ENCODE measurements around the gene TAAR8.
"Not testable (repeated sequence)": the region's sequence is repeated elsewhere in the genome, so short reads cannot be mapped to it uniquely, and the experiment has no call there.

TAAR8 gene

DNA sequence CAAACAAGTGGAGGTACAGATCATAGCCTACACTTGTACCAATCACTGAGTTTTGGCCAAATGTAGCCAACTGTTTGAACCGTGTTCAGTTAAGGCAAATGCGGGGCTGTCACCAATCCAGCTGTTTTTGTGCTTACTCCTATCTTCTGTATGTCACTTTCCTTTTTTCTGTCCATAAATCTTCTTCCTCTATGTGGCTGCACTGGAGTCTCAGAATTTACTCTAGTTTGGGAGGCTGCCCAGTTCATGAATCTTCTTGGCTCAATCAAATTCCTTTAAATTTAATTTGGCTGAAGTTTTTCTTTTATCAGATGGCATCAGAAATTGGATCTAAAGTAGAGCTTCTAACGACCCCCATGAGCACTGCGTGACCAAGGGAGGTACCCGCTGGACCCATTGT is 27.8 kb upstream of the TAAR8 start:
- Histone ChIP-seq H3K36me3 (replicated peaks) (no peaks in the 10 kb centered on the region), H3K9me3 (no peaks in the 10 kb centered on the region), H3K4me1 (peaks cover 11% of the 10 kb centered on the region), H3K27me3 (ENCODE audit: low read depth) (peaks cover 13% of the 10 kb centered on the region; the same call in 1 of the 2 replicates), H3K4me3 (no peak overlapping the region)
- no peak for DNase-seq (ENCODE audit: low spot score in 2 of 2)
- in situ Hi-C loops (cut with MboI; ENCODE audit: low sequenced_read_pairs), result no loop called here

DNA sequence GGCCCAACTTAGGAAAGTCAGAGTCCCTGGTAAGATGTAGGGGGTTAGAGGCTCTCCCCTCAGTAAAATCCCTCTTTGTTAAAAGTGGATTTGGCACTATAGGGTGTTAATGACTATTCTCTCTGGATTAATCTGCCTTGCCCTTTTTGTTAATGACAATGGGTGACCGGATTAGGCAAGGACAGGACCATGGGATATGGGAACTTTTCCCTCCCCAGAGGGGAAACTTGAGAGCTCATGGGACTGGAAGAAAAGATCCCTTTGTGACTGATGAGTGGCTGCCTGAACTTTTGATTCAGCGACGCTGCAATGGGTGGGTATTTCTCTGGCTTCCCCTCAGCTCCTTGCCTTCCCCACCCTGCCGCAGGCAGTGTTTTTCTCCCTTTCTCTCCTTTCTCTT is 26.6 kb upstream of the TAAR8 start:
- DNase-seq (ENCODE audit: low spot score in 2 of 2), result peak; percentile 69 to 87
- Histone ChIP-seq H3K27me3 (ENCODE audit: low read depth) (peaks cover 13% of the 10 kb centered on the region; the same call in 1 of the 2 replicates), H3K9me3 (no peaks in the 10 kb centered on the region), H3K4me3 (no peak overlapping the region), H3K4me1 (peaks cover 11% of the 10 kb centered on the region), H3K36me3 (replicated peaks) (no peaks in the 10 kb centered on the region)
- in situ Hi-C loops (cut with MboI; ENCODE audit: low sequenced_read_pairs), result no loop called here

- DNase-seq (ENCODE audit: low spot score in 2 of 2), result no peak
- H3K9me3 ChIP-seq, result no peaks in the 10 kb centered on the region
- H3K36me3 ChIP-seq (replicated peaks), result no peaks in the 10 kb centered on the region
- peaks cover 11% of the 10 kb centered on the region for H3K4me1 ChIP-seq
- peaks cover 11% of the 10 kb centered on the region for H3K27me3 ChIP-seq (ENCODE audit: low read depth)
- in situ Hi-C loops (cut with MboI; ENCODE audit: low sequenced_read_pairs), result no loop called here
- H3K4me3 ChIP-seq, result no peak overlapping the region
These were observed 26.0 kb upstream of the TAAR8 start for GRCh38 chr6:132526461-132526860.

DNA sequence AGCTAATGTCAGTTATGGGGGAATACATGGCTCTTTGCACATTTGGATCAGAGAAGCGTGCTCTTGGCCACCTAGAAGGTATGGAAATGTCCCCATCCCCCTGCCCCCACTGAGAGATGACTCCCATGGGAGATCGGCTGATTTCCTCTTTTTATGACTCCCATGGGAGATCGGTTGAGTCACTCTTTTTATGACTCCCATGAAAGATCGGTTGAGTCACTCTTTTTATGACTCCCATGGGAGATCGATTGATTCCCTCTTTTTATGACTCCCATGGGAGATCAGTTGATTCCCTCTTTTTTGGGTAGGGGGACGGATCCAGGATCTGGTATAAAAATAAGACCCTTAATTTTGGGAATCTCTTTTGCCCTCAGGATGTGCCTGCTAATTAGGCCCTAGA is 24.7 kb upstream of the TAAR8 start:
- Histone ChIP-seq H3K4me1 (peaks cover 11% of the 10 kb centered on the region), H3K36me3 (replicated peaks) (no peaks in the 10 kb centered on the region), H3K27me3 (ENCODE audit: low read depth) (peaks cover 11% of the 10 kb centered on the region), H3K9me3 (no peaks in the 10 kb centered on the region), H3K4me3 (no peak overlapping the region)
- DNase-seq (ENCODE audit: low spot score in 2 of 2), result peak in 1 of 2 experiments; percentile 17
- in situ Hi-C loops (cut with MboI; ENCODE audit: low sequenced_read_pairs), result no loop called here

GRCh38 chr6:132530293-132530974 is 22.0 kb upstream of the TAAR8 start:
- Histone ChIP-seq H3K4me1 (peaks cover 10% of the 10 kb centered on the region), H3K27me3 (ENCODE audit: low read depth) (peaks cover 2% of the 10 kb centered on the region), H3K9me3 (no peaks in the 10 kb centered on the region), H3K4me3 (no peak overlapping the region), H3K36me3 (replicated peaks) (no peaks in the 10 kb centered on the region)
- DNase-seq (ENCODE audit: low spot score in 2 of 2), result peak; percentile 53 to 83
- in situ Hi-C loops (cut with MboI; ENCODE audit: low sequenced_read_pairs), result loop anchor here (10.0 kb wide), 1 partner anchor 234 kb away; no protein-coding TSS in a partner anchor

- not testable (repeated sequence) for H3K9me3 ChIP-seq; H3K4me3 ChIP-seq; H3K36me3 ChIP-seq (replicated peaks); H3K27me3 ChIP-seq (ENCODE audit: low read depth); H3K4me1 ChIP-seq; DNase-seq (ENCODE audit: low spot score in 2 of 2)
- in situ Hi-C loops (cut with MboI; ENCODE audit: low sequenced_read_pairs), result loop anchor here (10.0 kb wide), 1 partner anchor 230 kb away; no protein-coding TSS in a partner anchor
These were observed 17.9 kb upstream of the TAAR8 start for GRCh38 chr6:132534546-132534945.

GRCh38 chr6:132537145-132537544 is 15.3 kb upstream of the TAAR8 start:
- no peaks in the 10 kb centered on the region for H3K36me3 ChIP-seq (replicated peaks)
- H3K4me3 ChIP-seq, result no peak overlapping the region
- in situ Hi-C loops (cut with MboI; ENCODE audit: low sequenced_read_pairs), result loop anchor here (10.0 kb wide), 1 partner anchor 228 kb away; no protein-coding TSS in a partner anchor
- H3K27me3 ChIP-seq (ENCODE audit: low read depth), result peaks cover 12% of the 10 kb centered on the region
- DNase-seq (ENCODE audit: low spot score in 2 of 2), result no peak
- no peaks in the 10 kb centered on the region for H3K9me3 ChIP-seq
- no peaks in the 10 kb centered on the region for H3K4me1 ChIP-seq

DNA sequence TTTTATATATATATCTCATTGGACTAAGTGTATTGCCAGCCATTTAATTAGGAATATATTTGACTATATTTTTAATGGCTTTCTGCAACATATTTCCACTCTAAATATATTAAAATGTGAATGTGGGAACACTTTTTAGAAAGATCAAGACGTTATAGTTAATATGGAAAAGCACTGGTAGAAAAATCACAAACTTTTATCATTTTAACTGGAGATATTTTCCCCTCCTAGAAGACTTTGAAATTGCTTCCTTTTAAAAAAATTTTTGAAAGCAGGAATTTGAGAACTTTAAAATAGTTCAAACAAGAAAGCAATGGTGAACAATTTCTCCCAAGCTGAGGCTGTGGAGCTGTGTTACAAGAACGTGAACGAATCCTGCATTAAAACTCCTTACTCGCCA is 14.5 kb upstream of the TAAR8 start, which contains the start of gene TAAR9:
Gene TAAR9, plus strand, starts transcription at position 301 of the 400 bp plus-strand sequence. Its CDS starts 13 bp downstream, at position 314.
- Histone ChIP-seq H3K4me3 (no peak within 1 kb of the TSS), H3K9me3 (no peaks in the 10 kb centered on the region), H3K27me3 (ENCODE audit: low read depth) (peaks cover 18% of the 10 kb centered on the region), H3K4me1 (no peaks in the 10 kb centered on the region), H3K36me3 (replicated peaks) (no peaks in the 10 kb centered on the region)
- DNase-seq (ENCODE audit: low spot score in 2 of 2), result no peak
- in situ Hi-C loops (cut with MboI; ENCODE audit: low sequenced_read_pairs), result loop anchor here (10.0 kb wide), 1 partner anchor 227 kb away; no protein-coding TSS in a partner anchor

DNA sequence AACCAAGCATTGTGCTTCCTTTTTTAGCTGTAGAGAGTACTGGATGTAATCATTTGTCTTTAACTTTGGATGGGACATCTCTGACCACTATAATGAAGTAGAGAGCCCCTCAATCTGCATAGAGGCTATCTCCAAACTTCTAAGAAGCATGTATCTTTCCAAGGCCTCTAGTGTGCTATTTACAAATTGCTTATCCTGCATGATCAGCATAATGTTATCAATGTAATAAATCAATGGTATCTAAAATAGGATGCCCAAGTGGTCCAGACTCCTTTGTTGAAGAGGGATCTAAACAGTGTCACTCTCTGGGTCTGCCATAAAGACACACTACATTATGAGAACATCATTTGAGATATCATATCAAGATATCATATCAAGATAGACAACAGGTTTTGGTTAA is 7.6 kb upstream of the TAAR8 start:
- Histone ChIP-seq H3K27me3 (ENCODE audit: low read depth) (peaks cover 18% of the 10 kb centered on the region), H3K4me3 (no peak overlapping the region), H3K9me3 (no peaks in the 10 kb centered on the region), H3K36me3 (replicated peaks) (no peaks in the 10 kb centered on the region), H3K4me1 (no peaks in the 10 kb centered on the region)
- DNase-seq (ENCODE audit: low spot score in 2 of 2), result no peak
- in situ Hi-C loops (cut with MboI; ENCODE audit: low sequenced_read_pairs), result no loop called here

DNA sequence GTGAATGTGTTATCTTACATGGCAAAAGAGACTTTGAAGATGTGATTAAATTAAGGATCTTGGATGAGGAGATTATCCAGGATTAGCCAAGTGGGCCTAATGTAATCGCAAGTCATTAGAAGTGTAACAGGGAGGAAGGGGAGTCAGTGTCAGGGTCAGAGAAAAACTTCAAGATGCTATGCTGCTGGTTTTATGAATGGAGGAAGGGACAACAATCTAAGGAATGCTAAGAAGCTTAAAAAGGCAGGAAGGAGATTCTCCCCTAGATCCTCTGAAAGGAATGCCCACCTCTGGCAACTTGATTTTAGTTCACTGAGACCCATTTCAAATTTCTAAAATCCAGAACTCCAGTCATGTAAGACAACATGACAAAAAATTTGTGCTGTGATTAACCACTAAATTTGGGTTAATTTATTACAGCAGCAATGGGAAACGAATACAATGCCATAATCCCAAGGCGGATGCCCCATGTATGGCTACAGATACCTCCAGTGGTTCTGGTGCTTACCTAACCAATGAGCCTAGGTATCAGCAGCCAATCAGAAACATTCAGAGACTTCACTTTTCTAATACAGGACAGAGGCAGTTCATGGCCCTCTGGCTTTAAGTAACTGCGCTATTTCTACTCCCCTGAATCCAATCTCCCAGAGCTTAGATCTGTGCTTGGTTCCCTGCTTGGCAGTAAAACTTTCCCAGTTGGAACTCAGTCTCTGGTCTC is 3.6 kb upstream of the TAAR8 start:
- no peaks in the 10 kb centered on the region for H3K4me1 ChIP-seq
- in situ Hi-C loops (cut with MboI; ENCODE audit: low sequenced_read_pairs), result no loop called here
- peaks cover 2% of the 10 kb centered on the region; the same call in 1 of the 2 replicates for H3K27me3 ChIP-seq (ENCODE audit: low read depth)
- no peaks in the 10 kb centered on the region for H3K36me3 ChIP-seq (replicated peaks)
- no peaks in the 10 kb centered on the region for H3K9me3 ChIP-seq
- H3K4me3 ChIP-seq, result no peak overlapping the region
- no peak for DNase-seq (ENCODE audit: low spot score in 2 of 2)

DNA sequence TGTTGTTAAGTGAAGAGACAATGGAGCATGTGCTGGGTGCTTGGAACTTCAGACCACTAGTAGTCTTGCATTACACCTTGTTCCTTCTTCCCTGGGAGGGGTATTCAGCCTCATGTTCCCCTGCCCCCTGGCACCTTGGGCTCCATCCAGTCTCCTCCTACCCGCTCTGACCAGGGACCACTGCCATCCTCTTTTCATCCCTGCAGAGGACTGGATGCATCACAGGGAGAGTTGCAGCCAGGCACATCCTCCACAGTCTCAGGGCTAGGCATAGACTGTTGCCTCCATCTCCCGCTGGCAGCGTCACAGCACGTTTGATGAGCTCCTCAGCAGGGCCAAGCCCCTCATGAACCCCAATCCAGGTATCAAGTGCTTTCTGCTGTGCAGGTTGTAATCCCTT is 1.3 kb upstream of the TAAR8 start:
- peaks cover 8% of the 10 kb centered on the region for H3K27me3 ChIP-seq (ENCODE audit: low read depth)
- no peaks in the 10 kb centered on the region for H3K36me3 ChIP-seq (replicated peaks)
- no peak for DNase-seq (ENCODE audit: low spot score in 2 of 2)
- no peaks in the 10 kb centered on the region for H3K4me1 ChIP-seq
- no peaks in the 10 kb centered on the region for H3K9me3 ChIP-seq
- in situ Hi-C loops (cut with MboI; ENCODE audit: low sequenced_read_pairs), result no loop called here
- no peak overlapping the region for H3K4me3 ChIP-seq

DNA sequence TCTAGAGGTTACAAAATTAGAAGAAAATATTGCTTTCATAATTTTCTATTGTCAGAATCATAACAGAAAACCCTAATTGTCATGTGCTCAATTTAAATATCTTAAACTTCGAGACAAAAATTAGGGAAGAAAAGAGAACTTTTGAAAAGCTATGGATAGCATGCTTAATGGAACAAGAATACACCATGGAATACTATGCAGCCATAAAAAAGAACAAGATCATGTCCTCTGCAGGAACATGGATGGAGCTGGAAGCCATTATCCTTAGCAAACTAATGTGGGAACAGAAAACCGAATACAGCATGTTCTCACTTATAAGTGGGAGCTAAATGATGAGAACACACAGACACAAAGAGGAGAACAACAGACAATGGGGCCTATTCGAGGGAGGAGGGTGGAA is 7.6 kb downstream of the TAAR8 start:
- DNase-seq (ENCODE audit: low spot score in 2 of 2); H3K4me3 ChIP-seq; in situ Hi-C loops (cut with MboI; ENCODE audit: low sequenced_read_pairs); H3K4me1 ChIP-seq; H3K36me3 ChIP-seq (replicated peaks); H3K9me3 ChIP-seq: not testable (repeated sequence)
- peaks cover 17% of the 10 kb centered on the region; the same call in 1 of the 2 replicates for H3K27me3 ChIP-seq (ENCODE audit: low read depth)

DNA sequence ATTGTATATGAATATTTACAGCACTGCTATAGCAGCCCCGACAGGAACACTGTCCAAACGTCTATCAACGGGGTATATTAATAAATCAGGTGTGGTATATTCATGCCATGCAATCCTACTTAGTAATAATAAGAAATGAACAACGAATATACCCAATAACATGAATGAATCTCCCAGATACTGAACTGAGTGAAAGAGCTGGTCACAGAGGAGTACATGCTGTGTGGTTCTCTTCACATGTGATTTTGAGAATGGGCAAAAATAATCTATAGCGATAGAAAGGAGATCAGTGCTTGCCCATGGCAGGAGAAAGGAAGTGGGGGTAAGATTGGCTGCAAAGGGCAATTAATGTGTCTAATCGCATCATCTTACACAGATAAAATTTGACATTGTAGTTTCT is 13.9 kb downstream of the TAAR8 start:
- Histone ChIP-seq H3K9me3 (no peaks in the 10 kb centered on the region), H3K27me3 (ENCODE audit: low read depth) (peaks cover 23% of the 10 kb centered on the region; the same call in 1 of the 2 replicates), H3K4me3 (no peak overlapping the region), H3K36me3 (replicated peaks) (no peaks in the 10 kb centered on the region), H3K4me1 (0 out of 2 replicates have a peak, but pooled peaks cover 4% of the 10 kb centered on the region)
- in situ Hi-C loops (cut with MboI; ENCODE audit: low sequenced_read_pairs), result no loop called here
- no peak for DNase-seq (ENCODE audit: low spot score in 2 of 2)

GRCh38 chr6:132567566-132567965 is 15.1 kb downstream of the TAAR8 start:
- Histone ChIP-seq H3K36me3 (replicated peaks) (no peaks in the 10 kb centered on the region), H3K27me3 (ENCODE audit: low read depth) (peaks cover 20% of the 10 kb centered on the region), H3K9me3 (no peaks in the 10 kb centered on the region), H3K4me1 (0 out of 2 replicates have a peak, but pooled peaks cover 4% of the 10 kb centered on the region), H3K4me3 (no peak overlapping the region)
- in situ Hi-C loops (cut with MboI; ENCODE audit: low sequenced_read_pairs), result no loop called here
- no peak for DNase-seq (ENCODE audit: low spot score in 2 of 2)
